ENCODE data around the gene ATG2B. TPM values are rescaled to one million over a fixed set of nuclear protein-coding genes. Genes with fewer than 3 reads are reported as not detected.

ATG2B gene
- total RNA-seq, 1 experiment from 2014 or later = 19.4 TPM

DNA sequence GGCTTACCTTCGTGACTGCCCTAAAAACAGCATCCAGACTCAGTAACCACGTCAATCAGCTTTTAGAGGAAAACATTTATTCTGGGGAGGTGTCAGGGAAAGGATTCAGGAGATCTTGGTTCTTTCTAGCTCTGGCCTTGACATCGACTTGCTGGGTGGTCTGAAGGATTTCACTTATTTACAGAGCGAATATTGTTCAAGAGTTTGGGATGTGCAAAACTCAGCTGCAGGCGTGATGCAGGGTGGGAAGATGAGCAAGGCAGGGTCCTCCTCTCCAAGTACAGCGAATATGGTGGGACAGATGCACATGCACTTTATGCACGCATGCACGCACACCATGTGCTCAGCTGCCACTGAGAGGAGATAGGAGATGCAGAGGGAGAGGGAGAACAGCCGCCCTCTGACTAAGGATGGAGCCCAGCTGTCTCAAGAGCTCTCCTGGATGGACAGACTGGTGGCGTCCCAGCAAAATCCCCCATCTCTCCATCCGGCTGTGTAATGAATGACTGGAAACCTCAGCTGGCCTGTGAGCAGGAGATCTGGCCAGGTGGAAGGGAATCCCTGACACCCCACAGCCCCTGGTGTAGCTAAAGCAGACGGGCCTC, 131.5 kb downstream of the ATG2B start:
- Histone ChIP-seq H3K9me3 (no peaks in the 10 kb centered on the region), H3K27me3 (replicated peaks; ENCODE audit: control insufficient read depth, insufficient read depth, low read length) (no peaks in the 10 kb centered on the region), H3K4me3 (ENCODE audit: low read depth, low read length) (no peak overlapping the region), H3K36me3 (ENCODE audit: control insufficient read depth, insufficient read depth, low read length) (no peaks in the 10 kb centered on the region), H3K4me1 (0 out of 2 replicates have a peak, but pooled peaks cover 8% of the 10 kb centered on the region)
- H3K4me3 Mint-ChIP-seq (ENCODE audit: unreplicated experiment) = no peak overlapping the region
- H3K27me3 Mint-ChIP-seq (ENCODE audit: insufficient read depth, unreplicated experiment) = no peaks in the 10 kb centered on the region
- no peaks in the 10 kb centered on the region for H3K36me3 Mint-ChIP-seq (ENCODE audit: insufficient read depth, unreplicated experiment)
- no peaks in the 10 kb centered on the region for H3K4me1 Mint-ChIP-seq (ENCODE audit: low read depth, unreplicated experiment)
- no TSS peak for BruUV-seq (replicated peaks)
- H3K27ac Mint-ChIP-seq (ENCODE audit: unreplicated experiment) = no peak overlapping the region
- TF ChIP-seq, protein P1, sequence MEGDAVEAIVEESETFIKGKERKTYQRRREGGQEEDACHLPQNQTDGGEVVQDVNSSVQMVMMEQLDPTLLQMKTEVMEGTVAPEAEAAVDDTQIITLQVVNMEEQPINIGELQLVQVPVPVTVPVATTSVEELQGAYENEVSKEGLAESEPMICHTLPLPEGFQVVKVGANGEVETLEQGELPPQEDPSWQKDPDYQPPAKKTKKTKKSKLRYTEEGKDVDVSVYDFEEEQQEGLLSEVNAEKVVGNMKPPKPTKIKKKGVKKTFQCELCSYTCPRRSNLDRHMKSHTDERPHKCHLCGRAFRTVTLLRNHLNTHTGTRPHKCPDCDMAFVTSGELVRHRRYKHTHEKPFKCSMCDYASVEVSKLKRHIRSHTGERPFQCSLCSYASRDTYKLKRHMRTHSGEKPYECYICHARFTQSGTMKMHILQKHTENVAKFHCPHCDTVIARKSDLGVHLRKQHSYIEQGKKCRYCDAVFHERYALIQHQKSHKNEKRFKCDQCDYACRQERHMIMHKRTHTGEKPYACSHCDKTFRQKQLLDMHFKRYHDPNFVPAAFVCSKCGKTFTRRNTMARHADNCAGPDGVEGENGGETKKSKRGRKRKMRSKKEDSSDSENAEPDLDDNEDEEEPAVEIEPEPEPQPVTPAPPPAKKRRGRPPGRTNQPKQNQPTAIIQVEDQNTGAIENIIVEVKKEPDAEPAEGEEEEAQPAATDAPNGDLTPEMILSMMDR (IDR thresholded peaks at IDR 0.05; ENCODE audit: insufficient read depth in 1 of 2, low read depth in 1 of 2, low read length in 1 of 2, severe bottlenecking in 1 of 2, unreplicated experiment in 1 of 2) = no peak
- H3K9me3 Mint-ChIP-seq (ENCODE audit: unreplicated experiment) = no peaks in the 10 kb centered on the region
- intact Hi-C loops (cut with micrococcal nuclease; ENCODE audit: unreplicated experiment) = no loop called here
- POLR2A ChIA-PET = no interaction called here
- DNase-seq = no peak
- CTCF ChIA-PET = no interaction called here

DNA sequence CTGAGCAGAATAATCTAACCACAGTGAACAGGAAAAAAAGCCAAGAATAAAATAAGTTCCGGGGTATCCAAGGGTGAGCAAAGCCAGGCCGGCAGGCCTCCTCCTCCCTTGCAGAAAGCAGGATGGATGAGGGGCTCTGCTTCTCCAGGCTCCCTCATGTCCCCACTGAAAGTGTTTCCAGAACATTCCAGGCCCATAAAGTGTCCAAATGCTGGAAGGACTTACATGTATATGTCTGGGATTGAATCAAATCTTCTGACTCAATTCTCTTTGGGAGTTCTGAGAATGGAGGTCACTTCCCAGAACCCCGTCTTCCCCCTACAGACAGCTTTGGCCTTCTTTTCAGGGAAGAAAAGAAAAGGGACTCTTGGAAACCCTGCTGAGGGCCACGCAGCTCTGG, 132.1 kb downstream of the ATG2B start:
- ChIA-PET POLR2A (no interaction called here), CTCF (no interaction called here)
- TF ChIP-seq, protein P1 (IDR thresholded peaks at IDR 0.05; ENCODE audit: insufficient read depth in 1 of 2, low read depth in 1 of 2, low read length in 1 of 2, severe bottlenecking in 1 of 2, unreplicated experiment in 1 of 2) = no peak
- BruUV-seq (replicated peaks) = no TSS peak
- Mint-ChIP-seq H3K36me3 (ENCODE audit: insufficient read depth, unreplicated experiment) (no peaks in the 10 kb centered on the region), H3K9me3 (ENCODE audit: unreplicated experiment) (no peaks in the 10 kb centered on the region), H3K27me3 (ENCODE audit: insufficient read depth, unreplicated experiment) (no peaks in the 10 kb centered on the region), H3K27ac (ENCODE audit: unreplicated experiment) (no peak overlapping the region), H3K4me3 (ENCODE audit: unreplicated experiment) (no peak overlapping the region), H3K4me1 (ENCODE audit: low read depth, unreplicated experiment) (no peaks in the 10 kb centered on the region)
- Histone ChIP-seq H3K4me1 (0 out of 2 replicates have a peak, but pooled peaks cover 8% of the 10 kb centered on the region), H3K9me3 (no peaks in the 10 kb centered on the region), H3K4me3 (ENCODE audit: low read depth, low read length) (no peak overlapping the region), H3K27me3 (replicated peaks; ENCODE audit: control insufficient read depth, insufficient read depth, low read length) (no peaks in the 10 kb centered on the region), H3K36me3 (ENCODE audit: control insufficient read depth, insufficient read depth, low read length) (no peaks in the 10 kb centered on the region)
- intact Hi-C loops (cut with micrococcal nuclease; ENCODE audit: unreplicated experiment) = no loop called here
- DNase-seq = no peak

DNA sequence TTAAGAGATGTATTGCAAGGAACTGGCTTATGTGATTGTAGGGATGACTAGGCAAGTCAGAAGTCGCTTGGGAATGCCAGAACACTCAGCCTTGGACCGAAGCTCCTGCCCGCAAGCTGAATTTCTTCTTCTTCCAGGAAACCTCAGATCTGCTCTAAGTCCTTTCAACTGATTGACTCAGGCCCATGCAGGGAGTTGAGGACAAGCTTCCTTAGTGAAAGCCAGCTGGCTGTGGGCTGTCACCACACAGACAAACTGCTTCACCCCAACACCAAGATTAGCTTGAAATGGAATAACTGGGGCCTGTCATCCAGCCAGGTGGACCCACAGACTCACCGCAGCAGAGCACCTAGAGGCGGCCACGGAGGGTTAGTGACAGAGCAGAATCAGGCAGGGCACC, 133.8 kb downstream of the ATG2B start:
- Mint-ChIP-seq H3K27ac (ENCODE audit: unreplicated experiment) (no peak overlapping the region), H3K27me3 (ENCODE audit: insufficient read depth, unreplicated experiment) (no peaks in the 10 kb centered on the region), H3K36me3 (ENCODE audit: insufficient read depth, unreplicated experiment) (no peaks in the 10 kb centered on the region), H3K4me1 (ENCODE audit: low read depth, unreplicated experiment) (no peaks in the 10 kb centered on the region), H3K9me3 (ENCODE audit: unreplicated experiment) (no peaks in the 10 kb centered on the region), H3K4me3 (ENCODE audit: unreplicated experiment) (no peak overlapping the region)
- CTCF ChIA-PET = no interaction called here
- Histone ChIP-seq H3K4me1 (peaks cover 18% of the 10 kb centered on the region), H3K27me3 (replicated peaks; ENCODE audit: control insufficient read depth, insufficient read depth, low read length) (no peaks in the 10 kb centered on the region), H3K4me3 (ENCODE audit: low read depth, low read length) (no peak overlapping the region), H3K9me3 (no peaks in the 10 kb centered on the region), H3K36me3 (ENCODE audit: control insufficient read depth, insufficient read depth, low read length) (no peaks in the 10 kb centered on the region)
- TF ChIP-seq, protein P1 (IDR thresholded peaks at IDR 0.05; ENCODE audit: insufficient read depth in 1 of 2, low read depth in 1 of 2, low read length in 1 of 2, severe bottlenecking in 1 of 2, unreplicated experiment in 1 of 2) = no peak
- POLR2A ChIA-PET = no interaction called here
- BruUV-seq (replicated peaks) = no TSS peak
- DNase-seq = no peak
- intact Hi-C loops (cut with micrococcal nuclease; ENCODE audit: unreplicated experiment) = loop anchor here (5.0 kb wide), 1 partner anchor 38 kb away; no protein-coding TSS in a partner anchor

Other genes starting within 250 kb of the ATG2B start
- gene BDKRB2, start 158.5 kb downstream of the ATG2B start, total RNA-seq (2022) = 1.4 and 2.0 TPM in 2 replicates
- 0.18 TPM in 1 of 2 replicates, not detected in the other for gene BDKRB1, start 107.1 kb downstream of the ATG2B start, total RNA-seq (2022)
- 24.1 and 27.9 TPM in 2 replicates for gene GSKIP, start 185 bp upstream of the ATG2B start, total RNA-seq (2022)
- gene AK7, start 28.8 kb upstream of the ATG2B start, total RNA-seq (2022) = 0.49 and 0.68 TPM in 2 replicates
- gene PAPOLA, start 139.0 kb upstream of the ATG2B start, total RNA-seq (2022) = 204 and 207 TPM in 2 replicates

All from Caco-2 (cell line).